GM18508 (cell line): ENCODE data around the gene HOXA6.

Experiments used
- ATAC-seq: cut with Tn5 transposase; IDR thresholded peaks from one replicate; pipeline ENCODE4 v1.9.1; 2021; ENCODE audit warnings: moderate number of reproducible peaks; ENCODE audit not compliant: insufficient read depth, unreplicated experiment

Gene HOXA6

GRCh38 chr7:27126596-27127327 is 20.8 kb downstream of the HOXA6 start:
- ATAC-seq, result no peak

- ATAC-seq, result no peak
These were observed 21.6 kb downstream of the HOXA6 start for GRCh38 chr7:27125986-27126394.

DNA sequence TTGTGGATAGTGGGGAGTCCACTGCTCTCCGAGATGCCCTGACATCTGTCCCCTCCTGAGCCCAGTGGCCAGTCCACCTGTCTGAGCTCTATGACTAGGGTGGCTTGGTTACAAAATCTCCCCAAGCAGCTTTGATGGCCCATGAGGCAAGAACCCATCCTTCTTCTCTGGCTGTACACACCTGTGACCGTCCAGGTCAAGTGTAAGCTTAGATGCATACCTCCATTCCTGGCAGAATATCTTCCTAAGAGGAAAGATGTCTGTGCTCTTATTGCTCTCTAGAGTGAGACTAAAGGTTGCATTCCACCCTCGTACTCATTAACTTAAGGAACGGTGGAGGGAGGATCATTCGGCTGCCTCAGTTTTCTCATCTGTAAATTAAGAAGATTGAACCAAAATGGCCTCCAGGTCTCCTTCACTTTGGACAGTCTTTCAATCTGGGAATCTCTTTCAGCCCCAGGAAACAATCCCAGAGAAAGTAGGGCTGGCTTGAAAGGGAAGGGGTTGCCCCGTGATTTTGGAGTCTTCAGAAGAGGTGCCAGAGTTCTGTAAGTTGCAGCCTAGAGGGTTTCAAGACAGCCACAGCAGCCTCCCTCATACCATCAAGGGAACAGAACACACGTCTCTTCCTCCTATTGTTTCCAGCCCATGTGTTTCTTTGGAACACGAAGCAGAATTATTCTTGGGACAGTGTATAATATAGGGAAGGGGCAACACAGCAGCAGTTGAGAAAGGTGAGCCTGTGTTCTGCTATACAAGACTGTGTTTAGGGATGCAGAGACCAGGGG is 22.5 kb downstream of the HOXA6 start:
- no peak for ATAC-seq

- no peak for ATAC-seq
These were observed 23.3 kb downstream of the HOXA6 start for GRCh38 chr7:27124096-27124901.

DNA sequence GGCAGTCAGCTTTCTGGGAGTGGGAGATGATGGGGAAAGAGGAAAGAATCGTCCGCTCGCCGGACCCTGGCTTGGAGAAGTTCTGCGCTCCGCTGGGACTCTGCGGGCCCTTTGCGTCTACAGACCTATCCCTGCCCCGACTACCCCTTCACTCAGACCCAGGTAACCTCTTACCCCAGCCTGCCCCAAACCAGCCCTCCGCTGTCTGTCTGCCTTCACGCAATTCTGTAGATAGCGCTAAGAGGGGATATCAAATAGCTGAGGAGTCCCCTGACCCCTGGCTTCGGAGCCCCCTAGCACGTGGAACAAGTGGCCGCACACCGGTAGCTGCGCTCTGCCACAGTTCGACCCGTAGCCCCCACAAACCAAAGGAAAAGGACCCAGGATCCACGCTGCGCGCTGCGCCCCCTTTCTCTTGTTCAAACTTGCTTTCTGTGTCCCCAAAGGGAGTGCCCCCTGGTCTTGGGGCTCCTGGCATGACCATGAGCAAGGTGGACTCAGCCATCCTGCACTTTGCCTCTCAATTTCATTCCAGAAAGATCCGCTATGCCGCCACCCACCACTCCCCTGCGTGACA is 24.0 kb downstream of the HOXA6 start:
- no peak for ATAC-seq

DNA sequence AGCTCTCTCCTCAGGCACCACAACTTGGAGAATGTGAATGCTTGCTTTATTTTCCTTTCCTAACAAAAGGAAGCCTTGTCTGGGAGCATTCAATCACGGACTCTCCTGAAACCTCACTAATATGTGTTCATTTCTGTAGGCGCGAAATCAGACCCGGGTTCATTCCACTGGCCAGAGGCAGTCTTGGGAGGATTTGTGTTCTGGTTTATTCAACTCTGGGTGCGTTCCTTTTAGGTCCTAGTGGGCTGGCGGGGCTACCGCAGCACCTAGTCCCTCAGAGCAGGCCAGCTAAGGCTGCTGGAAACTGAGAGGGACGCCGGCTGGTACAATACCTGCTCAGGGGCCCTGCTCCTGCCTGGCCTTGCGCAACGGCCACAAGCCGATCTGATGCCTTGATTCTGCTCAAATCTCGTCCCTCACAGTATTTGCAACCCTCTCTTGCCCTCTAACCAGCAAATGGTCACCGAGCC is 24.5 kb downstream of the HOXA6 start:
- no peak for ATAC-seq

DNA sequence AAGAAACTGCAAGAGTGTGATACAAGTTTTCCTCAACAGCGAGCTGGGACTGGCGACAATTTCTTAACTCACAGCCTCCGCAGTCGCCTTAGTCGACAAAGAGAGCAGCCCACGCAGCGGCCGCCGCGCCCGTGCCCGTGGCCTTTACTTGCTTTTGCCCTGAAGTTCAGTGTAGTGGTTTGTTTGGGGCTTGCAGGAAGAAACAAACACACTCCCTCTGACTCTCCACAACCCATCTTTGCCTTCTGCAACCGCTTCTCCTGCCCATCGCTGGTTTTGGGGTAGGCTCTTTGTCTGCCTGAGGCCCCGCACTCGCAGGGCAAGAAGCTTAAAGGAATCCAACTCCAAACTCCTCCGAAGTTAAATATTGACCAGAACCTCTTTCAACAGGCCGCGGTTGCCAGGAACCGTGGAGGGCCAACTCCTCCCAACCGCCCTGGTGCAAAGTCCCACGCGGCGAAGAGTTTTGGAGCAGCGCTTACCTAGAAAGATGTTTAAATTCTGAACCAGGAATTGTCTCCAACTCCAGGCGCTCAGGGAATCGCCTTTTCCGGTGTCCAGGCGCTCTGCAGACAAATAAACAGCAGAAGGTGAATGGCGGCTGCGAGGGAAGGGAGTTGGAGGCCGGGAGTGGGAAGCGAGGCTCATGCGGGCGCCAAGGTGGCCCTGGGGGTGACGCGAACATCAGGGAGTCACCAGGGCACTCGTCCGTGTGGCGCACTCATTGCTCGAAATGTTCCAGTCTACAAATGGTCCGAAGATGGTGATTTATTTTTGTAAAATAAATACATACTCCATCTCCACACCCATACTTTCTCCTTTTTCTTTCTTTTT is 25.3 kb downstream of the HOXA6 start:
- ATAC-seq, result no peak

GRCh38 chr7:27121684-27122076 is 25.9 kb downstream of the HOXA6 start:
- ATAC-seq, result no peak

DNA sequence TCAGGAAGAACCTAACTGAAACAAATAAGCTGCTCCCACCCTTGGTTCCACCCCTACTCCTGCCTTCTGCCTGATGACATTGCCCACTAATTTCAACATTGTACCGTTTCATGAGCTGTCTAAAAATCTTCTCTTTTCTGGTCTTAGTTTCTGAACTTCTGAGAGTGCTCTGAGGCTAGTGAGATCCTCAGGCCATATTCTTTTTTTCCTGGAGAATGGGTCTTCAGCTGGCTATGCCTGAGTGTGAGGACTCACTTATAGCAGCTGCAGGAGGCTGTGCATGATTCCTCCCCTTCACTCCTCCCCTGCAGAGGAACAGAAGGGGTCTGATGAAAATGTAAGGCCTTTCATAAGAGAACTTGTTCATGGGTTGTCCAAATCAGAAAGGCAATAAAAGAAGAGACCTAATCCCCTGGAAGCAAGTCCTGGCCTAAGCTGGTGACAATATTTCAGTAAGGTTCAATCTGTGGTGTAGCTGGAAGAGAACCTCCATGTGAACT is 28.1 kb downstream of the HOXA6 start:
- ATAC-seq, result no peak

DNA sequence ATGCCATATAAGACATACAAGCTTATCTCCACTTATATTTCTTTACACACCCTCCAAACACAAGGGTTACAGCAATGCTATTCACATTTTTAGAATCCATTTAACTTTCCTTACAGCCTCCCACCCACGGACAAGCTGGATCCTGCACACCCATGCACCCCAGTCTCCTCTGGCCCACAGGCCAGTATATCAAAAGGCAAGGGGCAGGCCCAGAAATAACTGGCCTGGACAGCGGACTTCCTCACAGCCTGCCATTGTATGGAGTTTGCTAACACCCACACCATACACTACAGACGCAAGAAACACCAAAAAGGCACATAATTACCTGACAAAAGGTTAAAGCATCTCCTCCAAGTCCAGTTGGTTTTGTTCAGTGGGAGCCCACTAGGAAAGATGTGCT is 29.0 kb downstream of the HOXA6 start:
- ATAC-seq, result no peak

DNA sequence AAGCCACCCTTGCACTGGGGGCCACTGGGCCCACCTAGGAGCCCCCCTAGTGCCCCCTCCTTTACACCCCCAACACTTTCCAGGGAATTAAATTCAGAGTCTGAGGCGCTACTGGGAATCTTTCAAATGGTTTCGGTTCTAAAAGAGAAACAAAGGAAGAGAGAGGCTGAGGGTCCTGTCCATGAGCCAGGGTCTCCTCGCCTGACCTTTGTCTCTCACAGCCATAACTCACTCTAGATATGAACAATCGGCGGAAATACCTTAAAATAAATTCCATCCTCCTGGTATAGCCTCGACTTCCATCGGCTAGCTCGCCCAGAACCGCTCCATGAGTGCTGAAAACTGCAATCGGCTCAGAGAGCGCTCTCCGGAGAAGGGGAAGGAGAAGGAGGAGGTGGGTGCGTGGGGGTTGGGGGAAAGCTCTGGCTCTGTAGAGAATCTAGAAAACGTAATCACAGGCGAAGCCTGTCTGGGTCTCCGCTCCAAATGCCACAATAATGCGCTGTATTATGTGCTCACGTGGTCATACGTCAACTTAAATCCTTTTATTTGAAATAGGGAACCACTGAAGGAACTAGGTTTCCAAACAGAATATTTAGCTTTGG is 29.6 kb downstream of the HOXA6 start:
- no peak for ATAC-seq

DNA sequence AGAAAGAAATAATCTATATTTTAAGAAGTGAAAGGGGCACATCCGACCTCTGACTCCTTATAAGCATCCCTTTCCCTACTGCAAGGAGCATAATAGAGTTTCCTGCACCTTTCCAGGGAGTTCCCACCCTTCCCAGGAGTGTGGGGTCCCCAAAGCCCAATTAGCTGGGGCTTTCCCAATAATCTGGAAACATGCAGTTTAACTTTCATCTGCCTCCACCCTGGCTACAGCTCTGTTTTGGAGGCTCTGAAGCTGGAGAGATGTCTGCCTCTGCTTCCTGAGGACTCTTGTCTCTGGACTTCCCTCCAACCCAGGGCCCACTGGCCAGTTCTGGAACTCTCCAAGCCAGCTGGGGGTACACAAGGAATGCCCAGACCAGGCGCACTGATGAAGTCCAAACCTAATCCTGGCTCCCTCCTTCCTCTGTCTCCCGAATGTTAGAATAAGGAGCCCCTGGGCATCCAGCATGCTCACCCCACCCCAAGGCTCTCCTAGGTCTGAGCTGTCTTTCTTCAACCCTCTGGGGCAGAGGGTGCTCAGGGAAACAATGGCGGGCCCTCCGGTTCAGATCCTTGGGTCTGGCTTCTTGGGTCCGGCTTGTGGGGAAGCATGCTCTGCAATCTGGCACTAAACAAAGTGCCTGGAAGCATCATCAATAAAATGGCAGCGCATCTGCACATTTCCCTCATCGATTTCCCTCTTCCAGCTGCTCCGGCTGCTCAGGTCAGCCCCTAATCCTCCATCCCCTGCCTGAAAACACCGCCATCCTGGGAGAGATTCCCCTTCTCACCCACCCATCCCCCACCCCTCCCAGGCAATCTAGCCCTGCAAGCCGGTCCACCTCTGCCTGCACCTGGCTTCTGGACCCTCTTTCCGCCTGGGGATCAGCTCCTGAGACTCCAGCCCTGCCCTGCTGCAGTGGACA is 30.4 kb downstream of the HOXA6 start:
- no peak for ATAC-seq

- ATAC-seq, result no peak
These were observed 31.3 kb downstream of the HOXA6 start for GRCh38 chr7:27116031-27116961.

DNA sequence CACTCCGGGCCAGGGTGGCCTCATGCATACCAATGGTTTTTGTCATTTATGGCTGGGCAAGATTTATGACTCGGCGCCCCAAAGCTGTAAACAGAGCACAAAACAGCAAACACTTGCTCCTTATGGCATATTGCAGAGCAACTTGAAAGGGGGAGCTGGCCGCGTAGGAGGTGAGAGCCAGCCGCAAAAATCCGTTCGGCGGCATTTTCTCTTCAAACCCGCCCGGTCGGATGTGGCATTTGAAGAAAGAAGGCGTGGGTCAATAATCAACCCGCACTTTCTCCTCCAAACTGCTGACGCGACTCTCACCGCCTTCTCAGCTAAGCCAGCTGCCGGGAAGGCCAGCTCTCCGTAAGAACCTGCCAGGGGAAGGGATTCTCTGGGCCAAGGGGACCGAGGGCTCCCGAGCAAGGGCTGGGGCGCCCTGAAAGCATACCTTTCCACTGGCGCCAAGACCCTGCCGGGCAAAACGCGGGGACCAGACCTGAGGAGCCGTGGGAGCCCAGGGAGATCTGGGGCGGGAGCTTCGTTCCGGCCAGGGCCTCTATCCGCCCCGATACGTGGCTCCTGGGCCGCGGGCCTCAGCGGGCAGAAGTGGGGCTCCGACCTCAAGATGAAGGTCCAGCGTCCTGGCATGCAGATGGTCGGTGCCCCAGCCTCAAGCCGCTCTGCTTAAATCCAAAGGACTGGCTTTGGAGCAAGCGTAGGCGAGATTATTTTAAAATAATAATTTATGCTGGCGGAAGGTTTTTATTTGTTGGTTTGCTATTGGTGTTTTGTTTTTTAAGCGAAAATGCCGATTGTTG is 32.1 kb downstream of the HOXA6 start:
- no peak for ATAC-seq

DNA sequence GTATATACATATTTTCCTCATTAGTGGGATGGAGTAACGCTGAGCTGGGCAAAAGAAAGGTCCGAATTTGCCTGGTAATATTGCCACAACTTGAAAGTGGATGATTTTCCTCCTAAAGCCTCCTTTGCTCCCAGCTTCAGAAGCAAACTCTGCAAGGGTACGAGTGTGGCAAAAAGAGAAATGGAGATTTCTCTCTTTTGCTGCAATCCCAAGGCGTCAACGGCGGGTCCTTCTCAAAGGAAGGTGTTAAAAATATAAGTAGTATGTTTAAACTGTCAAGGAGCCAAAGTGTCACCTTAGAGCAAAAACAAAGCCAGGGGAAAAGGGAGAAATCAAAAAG is 32.7 kb downstream of the HOXA6 start:
- ATAC-seq, result no peak

DNA sequence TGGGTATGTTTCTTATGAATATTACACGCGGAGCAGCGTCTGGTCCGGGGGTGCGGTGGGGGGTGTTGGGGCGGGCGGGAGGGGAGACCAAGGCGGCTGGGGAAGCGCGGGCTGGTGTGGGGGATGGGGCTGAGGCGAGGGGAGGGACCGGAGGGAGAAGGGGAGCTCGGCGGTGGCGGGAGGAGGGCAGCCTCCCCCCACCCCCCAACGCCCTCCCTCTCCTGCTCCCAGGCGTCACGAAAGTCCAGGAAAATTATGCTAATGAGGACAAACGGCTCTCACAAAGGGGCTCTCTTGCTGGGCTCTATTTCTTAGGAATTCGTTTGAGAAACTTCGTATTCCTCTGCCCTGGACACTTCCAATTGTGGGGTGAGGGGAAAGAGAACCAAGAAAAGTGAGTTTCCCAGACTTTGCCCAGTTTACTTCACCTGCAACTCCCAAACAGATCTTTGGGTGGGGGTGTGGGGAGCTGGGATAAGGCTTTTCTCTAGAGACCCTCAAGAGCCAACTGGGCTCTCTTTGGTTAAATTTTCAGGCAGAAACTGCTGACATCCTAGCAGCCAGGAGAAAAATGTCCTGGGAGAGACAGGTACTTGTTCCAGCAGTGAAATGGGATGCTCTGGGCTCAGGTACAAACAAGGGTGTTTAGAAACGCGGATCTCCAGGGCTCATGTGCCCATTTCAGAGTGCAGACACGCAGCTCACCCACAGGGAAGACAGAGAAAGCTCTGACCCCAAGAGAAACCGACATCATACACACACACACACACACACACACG is 33.4 kb downstream of the HOXA6 start:
- no peak for ATAC-seq
